IMR-90 (cell line): ENCODE measurements around the gene CNTN5. TPM values are rescaled to one million over a fixed set of nuclear protein-coding genes. Genes with fewer than 3 reads are reported as not detected.

Experiments
- ATAC-seq: fragments of 200-7000 bp; cut with Tn5 transposase; 2 replicates; pipeline ENCODE4 v1.9.1; 2020; ENCODE audit warnings: low read depth, mild to moderate bottlenecking, moderate library complexity
- BruUV-seq: library from RNA; stranded (reverse); fragments of 400-500 nt; replicated peaks from 2 replicates; lab custom pipeline; 2021; lab: Mats Ljungman, UMichigan
- CTCF ChIA-PET: fragments of 300-600 bp; formaldehyde crosslinking; extraction: SDS; loops from one replicate; lab custom pipeline; 2021; ENCODE audit warnings: antibody characterized with exemption; lab: Yijun Ruan, JAX
- POLR2A ChIA-PET: fragments of 300-600 bp; sonication (Branson Sonifier 250); formaldehyde crosslinking; loops from one replicate; lab custom pipeline; 2022; ENCODE audit warnings: antibody characterized with exemption; ENCODE audit not compliant: unreplicated experiment; lab: Charles Lee
- DNase-seq: peaks from one replicate; pipeline ENCODE4 v3.0.0; 2013
- H2AFZ ChIP-seq: replicated peaks from 2 replicates; pipeline ENCODE3; 2013; ENCODE audit warnings: low read length, mild to moderate bottlenecking; ENCODE audit not compliant: poor library complexity
- H2AK5ac ChIP-seq: 2 replicates; pipeline ENCODE4 v1.6.1; 2013; ENCODE audit warnings: low read depth, low read length, inconsistent platforms
- H2AK9ac ChIP-seq: replicated peaks from 2 replicates; pipeline ENCODE3; 2013; ENCODE audit warnings: mild to moderate bottlenecking, low read depth, low read length, moderate library complexity; ENCODE audit not compliant: poor library complexity
- H2BK120ac ChIP-seq: 2 replicates; pipeline ENCODE4 v1.6.1; 2013; ENCODE audit warnings: low read depth, low read length, inconsistent platforms
- H2BK15ac ChIP-seq: 3 replicates; pipeline ENCODE4 v1.6.1; 2013; ENCODE audit warnings: low read depth, low read length, inconsistent platforms
- H2BK20ac ChIP-seq: 2 replicates; pipeline ENCODE4 v1.6.1; 2013; ENCODE audit warnings: low read depth, mild to moderate bottlenecking, inconsistent platforms, low read length, moderate library complexity
- H2BK5ac ChIP-seq: 2 replicates; pipeline ENCODE4 v1.6.1; 2013; ENCODE audit warnings: mild to moderate bottlenecking, low read depth, low read length, inconsistent platforms; ENCODE audit not compliant: poor library complexity, severe bottlenecking
- H3K14ac ChIP-seq: replicated peaks from 2 replicates; pipeline ENCODE4 v1.6.1; 2013; ENCODE audit warnings: low read depth, low read length, inconsistent platforms
- H3K18ac ChIP-seq: 2 replicates; pipeline ENCODE4 v1.6.1; 2013; ENCODE audit warnings: low read depth, low read length, control low read depth
- H3K23ac ChIP-seq: 2 replicates; pipeline ENCODE4 v1.6.1; 2013; ENCODE audit warnings: low read depth, low read length, inconsistent platforms
- H3K27ac ChIP-seq: 2 replicates; pipeline ENCODE4 v1.5.1; 2013; ENCODE audit warnings: mild to moderate bottlenecking, control low read depth, low read length; ENCODE audit not compliant: insufficient read depth
- H3K27me3 ChIP-seq: 2 replicates; pipeline ENCODE4 v1.6.1; 2013; ENCODE audit warnings: low read length; ENCODE audit not compliant: control insufficient read depth, insufficient read depth
- H3K36me3 ChIP-seq: 2 replicates; pipeline ENCODE4 v1.6.1; 2013; ENCODE audit warnings: low read length, mixed read lengths; ENCODE audit not compliant: control insufficient read depth, insufficient read depth
- H3K4ac ChIP-seq: 2 replicates; pipeline ENCODE4 v1.6.1; 2013; ENCODE audit warnings: low read depth, low read length, inconsistent platforms
- H3K4me1 ChIP-seq: 2 replicates; pipeline ENCODE4 v1.6.1; 2013; ENCODE audit warnings: low read length, mixed read lengths; ENCODE audit not compliant: control insufficient read depth, insufficient read depth
- H3K4me2 ChIP-seq: 2 replicates; pipeline ENCODE4 v1.6.1; 2013; ENCODE audit warnings: low read depth, mild to moderate bottlenecking, control low read depth, low read length, moderate library complexity
- H3K4me3 ChIP-seq: 2 replicates; pipeline ENCODE4 v1.5.1; 2013; ENCODE audit warnings: low read depth, mild to moderate bottlenecking, control low read depth, low read length, moderate library complexity; ENCODE audit not compliant: insufficient read depth
- H3K56ac ChIP-seq: 2 replicates; pipeline ENCODE4 v1.6.1; 2013; ENCODE audit warnings: low read length, inconsistent platforms; ENCODE audit not compliant: insufficient read depth; ENCODE audit errors: extremely low read depth
- H3K79me1 ChIP-seq, 2 experiments: 2 replicates each; pipeline ENCODE4 v1.6.1; 2013; ENCODE audit warnings: low read length in 2 of 2, inconsistent platforms in 1 of 2, low read depth in 1 of 2
- H3K9ac ChIP-seq: 2 replicates; pipeline ENCODE4 v1.6.1; 2013; ENCODE audit warnings: low read depth, low read length, control low read depth
- H3K9me1 ChIP-seq: 2 replicates; pipeline ENCODE4 v1.6.1; 2013; ENCODE audit warnings: low read length, inconsistent platforms; ENCODE audit not compliant: insufficient read depth
- H3K9me3 ChIP-seq: 2 replicates; pipeline ENCODE4 v1.6.1; 2013; ENCODE audit warnings: low read length; ENCODE audit not compliant: control insufficient read depth, insufficient read depth
- H4K20me1 ChIP-seq: 2 replicates; pipeline ENCODE4 v1.6.1; 2013; ENCODE audit warnings: low read length, inconsistent platforms; ENCODE audit not compliant: insufficient read depth
- H4K5ac ChIP-seq: 2 replicates; pipeline ENCODE4 v1.6.1; 2013; ENCODE audit warnings: mild to moderate bottlenecking, low read depth, low read length, control low read depth
- H4K8ac ChIP-seq, 2 experiments: 2 replicates each; pipeline ENCODE4 v1.6.1; 2013; ENCODE audit warnings: low read depth in 2 of 2, low read length in 2 of 2, control low read depth in 1 of 2, inconsistent platforms in 1 of 2
- H4K91ac ChIP-seq: 2 replicates; pipeline ENCODE4 v1.6.1; 2013; ENCODE audit warnings: low read depth, low read length, inconsistent platforms; ENCODE audit not compliant: insufficient read depth
- MAZ ChIP-seq: IDR thresholded peaks from 2 replicates; pipeline ENCODE4 v1.6.1; 2012; ENCODE audit warnings: low read depth, mild to moderate bottlenecking, low read length, improper control_type of control experiment, moderate library complexity, borderline replicate concordance
- RCOR1 ChIP-seq: IDR thresholded peaks from 2 replicates; pipeline ENCODE4 v1.6.1; 2012; ENCODE audit warnings: mild to moderate bottlenecking, low read length, improper control_type of control experiment; ENCODE audit not compliant: insufficient replicate concordance
- SMC3 ChIP-seq: fragments of 150-350 bp; IDR thresholded peaks from 2 replicates; pipeline ENCODE4 v1.6.1; 2016; ENCODE audit warnings: low read depth, mild to moderate bottlenecking, antibody characterized with exemption, low read length, moderate library complexity
- WGBS, 2 experiments: methylation state at CpG; one replicate each; pipeline versions ENCODE4 v1.1.5 to v1.1.7; 2013; ENCODE audit warnings: missing lambda C conversion rate in 2 of 2; ENCODE audit not compliant: insufficient read length in 1 of 2; ENCODE audit errors: extremely low coverage in 2 of 2; 5-methylcytosine and 5-hydroxymethylcytosine counted together
- dilution Hi-C: fragments of 300-500 bp; cut with HindIII; formaldehyde crosslinking; loops from one replicate; pipeline ENCODE4 v1.14.3; 2018; ENCODE audit warnings: low sequenced_read_pairs; ENCODE audit not compliant: unreplicated experiment
- in situ Hi-C: fragments of 300-500 bp; cut with MboI; formaldehyde crosslinking; loops from 3 replicates; pipeline ENCODE4 v1.14.3; 2019; ENCODE audit warnings: low sequenced_read_pairs, inconsistent platforms, mixed read lengths
- intact Hi-C: fragments of 100-400 bp; cut with micrococcal nuclease; formaldehyde crosslinking; loops from 2 replicates; pipeline ENCODE4 v1.10.0; 2022
- polyA plus RNA-seq, 3 experiments: library from polyadenylated mRNA; depleted of rRNA; stranded (reverse); fragments of >200 nt; gene quantifications; 2 replicates each; pipeline ENCODE4 v1.2.3, GENCODE V29; 2012; ENCODE audit warnings: low replicate concordance in 1 of 3
- total RNA-seq: library from RNA; depleted of rRNA; stranded (reverse); fragments of >200 nt; gene quantifications from 2 replicates; pipeline ENCODE4 v1.2.3, GENCODE V29; 2012

CNTN5 gene
- total and polyA plus RNA-seq, 2 of the 4 experiments (the other 2 are of a cell fraction): not detected

GRCh38 chr11:99351624-99352023 is 330.9 kb downstream of the CNTN5 start:
- H3K23ac ChIP-seq: no peak overlapping the region
- in situ Hi-C loops: no loop called here
- no CpG with 5 or more reads among the region's 1 CpG for WGBS, 2 experiments

More at GRCh38 chr11:99351624-99352023, 330.9 kb downstream of the CNTN5 start:
- Histone ChIP-seq H3K79me1 (no peaks in the 10 kb centered on the region), H3K9ac (no peak overlapping the region), H3K4me2 (no peak overlapping the region), H2BK15ac (no peak overlapping the region), H2BK5ac (no peak overlapping the region), H3K4ac (no peak overlapping the region), H3K18ac (no peak overlapping the region), H4K5ac (no peak overlapping the region), H4K20me1 (no peaks in the 10 kb centered on the region), H4K91ac (no peak overlapping the region), H2AK5ac (no peak overlapping the region), H3K4me1 (no peaks in the 10 kb centered on the region), H3K27me3 (no peaks in the 10 kb centered on the region), H3K36me3 (no peaks in the 10 kb centered on the region), H2AFZ (no peak overlapping the region), H3K4me3 (no peak overlapping the region), H2AK9ac (no peak overlapping the region), H2BK20ac (no peak overlapping the region), H4K8ac (no peak overlapping the region), H3K9me1 (no peaks in the 10 kb centered on the region), H3K9me3 (no peaks in the 10 kb centered on the region), H3K14ac (no peak overlapping the region), H2BK120ac (no peak overlapping the region), H3K27ac (no peak overlapping the region), H3K56ac (no peak overlapping the region)
- ChIA-PET POLR2A (no interaction called here), CTCF (no interaction called here)
- TF ChIP-seq SMC3: no peak
- no peak for TF ChIP-seq MAZ
- TF ChIP-seq RCOR1: no peak
- intact Hi-C loops: no loop called here
- ATAC-seq (no peak), DNase-seq (peak; percentile 1)
- BruUV-seq: no TSS peak
- dilution Hi-C loops: no loop called here
